CD14-positive monocyte (primary cell): Measurements from ENCODE around the gene SLC35F4. TPM values are rescaled to one million over a fixed set of nuclear protein-coding genes. Genes with fewer than 3 reads are reported as not detected.

Experiments used
- DNase-seq, 3 donors: peaks; one replicate each; pipeline ENCODE4 v3.0.0-alpha.2; 2011 to 2022
- H2AFZ ChIP-seq: 2 replicates; pipeline ENCODE4 v1.6.0; 2012; ENCODE audit warnings: mild to moderate bottlenecking, low read depth, low read length, inconsistent platforms; ENCODE audit not compliant: insufficient read depth, poor library complexity, severe bottlenecking
- H3K27ac ChIP-seq, 2 donors: 1 replicate in 1 of 2; 2 replicates in 1 of 2; pipeline ENCODE4 v1.5.1; 2012 to 2013; ENCODE audit warnings: low read length in 2 of 2, control low read depth in 1 of 2, inconsistent platforms in 1 of 2, low read depth in 1 of 2, mild to moderate bottlenecking in 1 of 2
- H3K27me3 ChIP-seq, 2 donors: one replicate each; pipeline versions ENCODE4 v1.6.0 to v1.6.1; 2011 to 2013; ENCODE audit warnings: low read length in 2 of 2; ENCODE audit not compliant: control insufficient read depth in 2 of 2, insufficient read depth in 2 of 2
- H3K36me3 ChIP-seq, 2 donors: replicated peaks in 1 of 2; 1 replicate in 1 of 2; 2 replicates in 1 of 2; pipeline versions ENCODE4 v1.5.1 to v1.6.1; 2012 to 2013; ENCODE audit warnings: low read length in 2 of 2, control low read depth in 1 of 2, inconsistent platforms in 1 of 2, mild to moderate bottlenecking in 1 of 2; ENCODE audit not compliant: insufficient read depth in 2 of 2, control insufficient read depth in 1 of 2
- H3K4me1 ChIP-seq, 2 donors: 1 replicate in 1 of 2; 2 replicates in 1 of 2; pipeline versions ENCODE4 v1.5.1 to v1.6.1; 2012 to 2013; ENCODE audit warnings: low read length in 2 of 2, control low read depth in 1 of 2, inconsistent platforms in 1 of 2, mild to moderate bottlenecking in 1 of 2, moderate library complexity in 1 of 2; ENCODE audit not compliant: insufficient read depth in 2 of 2, control insufficient read depth in 1 of 2
- H3K4me2 ChIP-seq: replicated peaks from 2 replicates; pipeline ENCODE3; 2012; ENCODE audit warnings: low read length, moderate library complexity, mild to moderate bottlenecking; ENCODE audit not compliant: poor library complexity, severe bottlenecking; ENCODE audit errors: extremely low read depth
- H3K4me3 ChIP-seq, 3 experiments: fragments of 200-600 bp in 1 of 3; sonication (generic) in 1 of 3; replicated peaks in 1 of 3; 1 replicate in 2 of 3; 2 replicates in 1 of 3; pipeline ENCODE4 v1.5.1; 2011 to 2013; ENCODE audit warnings: low read length in 3 of 3, mild to moderate bottlenecking in 3 of 3, control low read depth in 2 of 3, low read depth in 2 of 3, inconsistent platforms in 1 of 3, moderate library complexity in 1 of 3
- H3K79me2 ChIP-seq: 2 replicates; pipeline ENCODE4 v1.6.0; 2012; ENCODE audit warnings: mild to moderate bottlenecking, control low read depth, inconsistent platforms, low read length, moderate library complexity; ENCODE audit not compliant: insufficient read depth
- H3K9ac ChIP-seq: 2 replicates; pipeline ENCODE4 v1.6.0; 2017; ENCODE audit warnings: low read length, mild to moderate bottlenecking; ENCODE audit not compliant: insufficient read depth, poor library complexity, severe bottlenecking
- H3K9me3 ChIP-seq, 2 donors: replicated peaks in 1 of 2; 1 replicate in 1 of 2; 2 replicates in 1 of 2; pipeline versions ENCODE4 v1.5.1 to v1.6.1; 2012 to 2013; ENCODE audit warnings: low read length in 2 of 2, control low read depth in 1 of 2; ENCODE audit not compliant: control insufficient read depth in 1 of 2, insufficient read depth in 1 of 2
- H4K20me1 ChIP-seq: 2 replicates; pipeline ENCODE4 v1.6.0; 2012; ENCODE audit warnings: mild to moderate bottlenecking, low read length, control low read depth, moderate library complexity; ENCODE audit not compliant: insufficient read depth
- H3K27ac Mint-ChIP-seq, 7 donors: one replicate each; pipeline ENCODE4 v1.8.0; 2020; ENCODE audit warnings: mild to moderate bottlenecking in 7 of 7, mixed read lengths in 7 of 7, moderate library complexity in 6 of 7, inconsistent platforms in 2 of 7
- H3K27me3 Mint-ChIP-seq, 3 donors: one replicate each; pipeline ENCODE4 v1.8.0; 2021 to 2022; ENCODE audit warnings: low read depth in 3 of 3, mild to moderate bottlenecking in 3 of 3, mixed read lengths in 3 of 3, moderate library complexity in 3 of 3, inconsistent platforms in 1 of 3
- H3K36me3 Mint-ChIP-seq, 2 donors: one replicate each; pipeline ENCODE4 v1.8.0; 2020; ENCODE audit warnings: mixed read lengths in 2 of 2, inconsistent platforms in 1 of 2, mild to moderate bottlenecking in 1 of 2
- H3K4me1 Mint-ChIP-seq: one replicate; pipeline ENCODE4 v1.8.0; 2020; ENCODE audit warnings: mild to moderate bottlenecking, mixed read lengths
- H3K4me3 Mint-ChIP-seq, 2 donors: one replicate each; pipeline ENCODE4 v1.8.0; 2020; ENCODE audit warnings: mild to moderate bottlenecking in 2 of 2, mixed read lengths in 2 of 2, moderate library complexity in 1 of 2
- H3K9me3 Mint-ChIP-seq, 7 donors: one replicate each; pipeline ENCODE4 v1.8.0; 2020 to 2022; ENCODE audit warnings: mixed read lengths in 7 of 7, mild to moderate bottlenecking in 6 of 7, moderate library complexity in 6 of 7, inconsistent platforms in 2 of 7
- CTCF ChIP-seq: fragments of 200-600 bp; IDR thresholded peaks from one replicate; pipeline ENCODE4 v1.8.0; 2022; ENCODE audit warnings: antibody characterized with exemption, mild to moderate bottlenecking
- WGBS: methylation state at CpG from one replicate; pipeline ENCODE4 v1.1.5; 2013; ENCODE audit warnings: missing lambda C conversion rate; ENCODE audit not compliant: insufficient coverage; 5-methylcytosine and 5-hydroxymethylcytosine counted together
- intact Hi-C, 2 donors: fragments of 100-400 bp; cut with micrococcal nuclease; formaldehyde crosslinking; loops; one replicate each; pipeline versions ENCODE4 v1.15.0 to v1.15.1; 2023
- polyA plus RNA-seq, 3 donors: library from polyadenylated mRNA; depleted of rRNA in 1 of 3; unstranded in 2 of 3; stranded (reverse) in 1 of 3; fragments of 300-500 nt in 2 of 3; fragments of >200 nt in 1 of 3; fragmentation: Illumina TruSeq in 2 of 3; gene quantifications; 1 replicate in 2 of 3; 2 replicates in 1 of 3; pipeline ENCODE4 v1.2.3, GENCODE V29; 2012 to 2021

SLC35F4 gene
- polyA plus RNA-seq, 3 donors, result not detected

DNA sequence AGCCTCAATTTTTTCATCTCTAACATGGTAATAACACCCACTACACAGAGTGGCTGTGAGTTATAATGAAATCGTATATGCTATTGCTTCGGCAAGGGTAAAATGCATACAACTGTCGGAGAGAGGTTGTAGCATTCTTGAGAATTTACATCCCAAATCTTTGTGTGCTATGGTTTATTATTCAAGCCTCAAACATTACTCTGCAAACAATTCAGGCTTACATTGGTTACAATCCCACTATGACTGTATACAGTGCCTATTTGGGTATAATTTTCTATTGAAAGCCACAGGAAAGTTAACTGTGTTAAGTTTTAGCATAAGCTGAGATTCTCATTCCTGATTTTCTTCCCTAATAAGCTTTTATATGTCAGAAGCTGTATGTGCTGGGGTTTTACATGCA lies 20.6 kb downstream of the SLC35F4 start:
- Histone ChIP-seq H2AFZ (no peak overlapping the region), H3K4me2 (no peak overlapping the region), H3K27me3 (no peaks in the 10 kb centered on the region), H3K9ac (no peak overlapping the region), H3K79me2 (no peaks in the 10 kb centered on the region), H4K20me1 (no peaks in the 10 kb centered on the region), H3K27ac (no peak overlapping the region), H3K9me3 (no peaks in the 10 kb centered on the region), H3K4me1 (no peaks in the 10 kb centered on the region), H3K36me3 (no peaks in the 10 kb centered on the region), H3K4me3 (no peak overlapping the region)
- H3K9me3 Mint-ChIP-seq, result peaks cover 0 to 5% (median 0%) of the 10 kb centered on the region in 7 donors
- no peaks in the 10 kb centered on the region for H3K4me1 Mint-ChIP-seq
- no peak overlapping the region for H3K4me3 Mint-ChIP-seq
- no CpG with 5 or more reads among the region's 3 CpGs for WGBS
- no peak for TF ChIP-seq CTCF
- no peak overlapping the region for H3K27ac Mint-ChIP-seq
- no peaks in the 10 kb centered on the region for H3K36me3 Mint-ChIP-seq
- no peak for DNase-seq
- H3K27me3 Mint-ChIP-seq, result no peaks in the 10 kb centered on the region
- intact Hi-C loops, result no loop called here

GRCh38 chr14:57837267-57837666 lies 28.6 kb downstream of the SLC35F4 start:
- no peak overlapping the region for H3K27ac Mint-ChIP-seq
- H3K36me3 Mint-ChIP-seq, result no peaks in the 10 kb centered on the region
- H3K27me3 Mint-ChIP-seq, result peaks cover 0 to 2% (median 0%) of the 10 kb centered on the region in 3 donors
- DNase-seq, result no peak
- H3K4me1 Mint-ChIP-seq, result no peaks in the 10 kb centered on the region
- no peak overlapping the region for H3K27ac ChIP-seq
- peaks cover 0 to 4% (median 2%) of the 10 kb centered on the region in 7 donors for H3K9me3 Mint-ChIP-seq
- no peaks in the 10 kb centered on the region for H3K9me3 ChIP-seq
- H3K4me2 ChIP-seq, result no peak overlapping the region
- H3K4me3 ChIP-seq, result no peak overlapping the region
- H3K4me3 Mint-ChIP-seq, result no peak overlapping the region
- no peaks in the 10 kb centered on the region for H4K20me1 ChIP-seq
- no peaks in the 10 kb centered on the region for H3K27me3 ChIP-seq
- H3K36me3 ChIP-seq, result no peaks in the 10 kb centered on the region
- intact Hi-C loops, result no loop called here
- no peak overlapping the region for H2AFZ ChIP-seq
- no peaks in the 10 kb centered on the region for H3K79me2 ChIP-seq
- 86% methylated on average over 4 of the region's 8 CpGs for WGBS
- TF ChIP-seq CTCF, result no peak
- no peaks in the 10 kb centered on the region for H3K4me1 ChIP-seq
- H3K9ac ChIP-seq, result no peak overlapping the region
